HCT116 (cell line): ENCODE measurements around the gene FGGY. TPM values are rescaled to one million over a fixed set of nuclear protein-coding genes. Genes with fewer than 3 reads are reported as not detected.

Experiments used
- ATAC-seq: fragments of 200-7000 bp; cut with Tn5 transposase; 2 replicates; pipeline ENCODE4 v1.9.1; 2020; ENCODE audit warnings: mild to moderate bottlenecking, moderate library complexity
- BruUV-seq: library from RNA; stranded (reverse); fragments of 400-500 nt; replicated peaks from 2 replicates; lab custom pipeline; 2021; lab: Mats Ljungman, UMichigan
- CTCF ChIA-PET: fragments of 300-600 bp; sonication (Branson Sonifier 250); formaldehyde crosslinking; loops from one replicate; lab custom pipeline; 2021; ENCODE audit warnings: antibody characterized with exemption; lab: Charles Lee
- POLR2A ChIA-PET: fragments of 300-600, 350-600 bp; sonication (Branson Sonifier 250); formaldehyde crosslinking; loops from one replicate; lab custom pipeline; 2021; ENCODE audit warnings: antibody characterized with exemption; lab: Charles Lee
- RAD21 ChIA-PET, 2 experiments: fragments of 300-600 bp; sonication (Branson Sonifier 250); formaldehyde crosslinking; loops; one replicate each; lab custom pipeline; 2023; ENCODE audit warnings: low total read pairs in 2 of 2; ENCODE audit not compliant: uncharacterized antibody in 2 of 2, unreplicated experiment in 2 of 2, low non-redundant PET in 1 of 2; lab: Charles Lee
- DNase-seq: peaks from one replicate; pipeline ENCODE4 v3.0.0-alpha.2; 2010; ENCODE audit warnings: low read depth, low spot score
- H2AFZ ChIP-seq: fragments of 200-600 bp; shearing (Covaris generic), sonication (generic); 2 replicates; pipeline ENCODE4 v1.6.1; 2017; ENCODE audit warnings: low read depth, mixed run types, mixed read lengths, antibody characterized with exemption, low read length; ENCODE audit not compliant: poor library complexity, severe bottlenecking
- H3K27ac ChIP-seq: 2 replicates; pipeline ENCODE4 v1.5.1; 2012; ENCODE audit warnings: low read depth, low read length
- H3K27me3 ChIP-seq: fragments of 200-600 bp; sonication (generic); 2 replicates; pipeline ENCODE4 v1.6.1; 2016; ENCODE audit warnings: mixed run types, low read length, mixed read lengths; ENCODE audit not compliant: insufficient read depth
- H3K36me3 ChIP-seq, 2 experiments: fragments of 200-500 bp in 1 of 2; fragments of 200-600 bp in 1 of 2; sonication (Bioruptor generic) in 1 of 2; sonication (generic) in 1 of 2; 2 replicates each; pipeline versions ENCODE4 v1.5.1 to v1.6.1; 2014 to 2016; ENCODE audit warnings: low read length in 2 of 2, inconsistent platforms in 1 of 2, mixed read lengths in 1 of 2, mixed run types in 1 of 2; ENCODE audit not compliant: insufficient read depth in 2 of 2, control insufficient read depth in 1 of 2
- H3K4me1 ChIP-seq, 2 experiments: fragments of 200-600 bp in 1 of 2; sonication (generic) in 1 of 2; 2 replicates each; pipeline versions ENCODE4 v1.5.1 to v1.6.1; 2012 to 2017; ENCODE audit warnings: low read length in 2 of 2, inconsistent platforms in 1 of 2, mild to moderate bottlenecking in 1 of 2, mixed read lengths in 1 of 2, mixed run types in 1 of 2, moderate library complexity in 1 of 2; ENCODE audit not compliant: insufficient read depth in 2 of 2, control insufficient read depth in 1 of 2
- H3K4me2 ChIP-seq: fragments of 200-600 bp; sonication (generic); 2 replicates; pipeline ENCODE4 v1.6.1; 2017; ENCODE audit warnings: mixed run types, low read length, mixed read lengths
- H3K4me3 ChIP-seq, 2 experiments: fragments of 200-600 bp in 1 of 2; sonication (generic) in 1 of 2; replicated peaks in 1 of 2; 2 replicates each; pipeline ENCODE4 v1.5.1; 2011 to 2016; ENCODE audit warnings: low read length in 2 of 2, control low read depth in 1 of 2, low read depth in 1 of 2, mild to moderate bottlenecking in 1 of 2, mixed read lengths in 1 of 2, mixed run types in 1 of 2
- H3K79me2 ChIP-seq: fragments of 200-600 bp; sonication (generic); 2 replicates; pipeline ENCODE4 v1.6.1; 2017; ENCODE audit warnings: mild to moderate bottlenecking, mixed run types, low read length, moderate library complexity, mixed read lengths; ENCODE audit not compliant: insufficient read depth
- H3K9ac ChIP-seq: fragments of 200-600 bp; sonication (generic); 2 replicates; pipeline ENCODE4 v1.6.1; 2016; ENCODE audit warnings: low read length, mixed read lengths
- H3K9me2 ChIP-seq: fragments of 200-600 bp; sonication (generic), shearing (Covaris generic); 2 replicates; pipeline ENCODE4 v1.6.1; 2017; ENCODE audit warnings: mixed run types, mild to moderate bottlenecking, moderate library complexity; ENCODE audit not compliant: insufficient read depth
- H3K9me3 ChIP-seq, 2 experiments: fragments of 200-500 bp in 1 of 2; fragments of 200-600 bp in 1 of 2; sonication (Bioruptor generic) in 1 of 2; sonication (generic) in 1 of 2; 2 replicates each; pipeline ENCODE4 v1.6.1; 2014 to 2017; ENCODE audit warnings: low read length in 2 of 2, mixed read lengths in 2 of 2, inconsistent platforms in 1 of 2, low read depth in 1 of 2, mild to moderate bottlenecking in 1 of 2, mixed run types in 1 of 2, moderate library complexity in 1 of 2; ENCODE audit not compliant: control insufficient read depth in 1 of 2, insufficient read depth in 1 of 2
- H4K20me1 ChIP-seq: fragments of 200-600 bp; sonication (generic), shearing (Covaris generic); 2 replicates; pipeline ENCODE4 v1.6.1; 2017; ENCODE audit warnings: mixed run types, mild to moderate bottlenecking, moderate library complexity; ENCODE audit not compliant: insufficient read depth
- ATF3 ChIP-seq: IDR thresholded peaks from 2 replicates; pipeline ENCODE4 v1.6.1; 2012
- CTCF ChIP-seq, 3 experiments: fragments of 200-600 bp in 1 of 3; sonication (generic) in 1 of 3; IDR thresholded peaks in 2 of 3; conservative IDR thresholded peaks in 1 of 3; 2 replicates each; pipeline ENCODE4 v1.5.1; 2012 to 2017; ENCODE audit warnings: low read depth in 2 of 3, low read length in 2 of 3, antibody characterized with exemption in 1 of 3, borderline replicate concordance in 1 of 3, control low read depth in 1 of 3, mild to moderate bottlenecking in 1 of 3, mixed read lengths in 1 of 3, mixed run types in 1 of 3, moderate library complexity in 1 of 3; ENCODE audit not compliant: insufficient read depth in 1 of 3
- EGR1 ChIP-seq: IDR thresholded peaks from 2 replicates; pipeline ENCODE4 v1.6.1; 2012; ENCODE audit warnings: low read depth
- ELF1 ChIP-seq: IDR thresholded peaks from 2 replicates; pipeline ENCODE4 v1.6.1; 2012; ENCODE audit warnings: low read depth, borderline replicate concordance
- EZH2 ChIP-seq: fragments of 200-600 bp; sonication (generic); IDR thresholded peaks from 2 replicates; pipeline ENCODE4 v1.6.1; 2017; ENCODE audit warnings: antibody characterized with exemption, mixed run types
- EZH2phosphoT487 ChIP-seq: fragments of 200-600 bp; IDR thresholded peaks from 2 replicates; pipeline ENCODE4 v1.6.1; 2018; ENCODE audit warnings: antibody characterized with exemption, borderline replicate concordance
- FOSL1 ChIP-seq: IDR thresholded peaks from 2 replicates; pipeline ENCODE4 v1.6.1; 2012; ENCODE audit warnings: low read depth
- JUND ChIP-seq: IDR thresholded peaks from 2 replicates; pipeline ENCODE4 v1.6.1; 2012
- MAX ChIP-seq: IDR thresholded peaks from 2 replicates; pipeline ENCODE4 v1.6.1; 2012
- POLR2A ChIP-seq: IDR thresholded peaks from 2 replicates; pipeline ENCODE4 v1.7.0; 2011; ENCODE audit warnings: borderline replicate concordance; ENCODE audit not compliant: insufficient read depth, insufficient read length; ENCODE audit errors: extremely low read depth
- POLR2AphosphoS5 ChIP-seq: IDR thresholded peaks from 2 replicates; pipeline ENCODE4 v1.6.1; 2011; ENCODE audit warnings: mild to moderate bottlenecking, low read depth, low read length, moderate library complexity
- RAD21 ChIP-seq: IDR thresholded peaks from 2 replicates; pipeline ENCODE4 v1.6.1; 2012; ENCODE audit warnings: low read depth, mild to moderate bottlenecking
- REST ChIP-seq: IDR thresholded peaks from 2 replicates; pipeline ENCODE4 v1.6.1; 2012; ENCODE audit warnings: low read depth
- SIN3A ChIP-seq: IDR thresholded peaks from 2 replicates; pipeline ENCODE4 v1.6.1; 2012; ENCODE audit warnings: low read depth
- SP1 ChIP-seq: IDR thresholded peaks from 2 replicates; pipeline ENCODE4 v1.6.1; 2012; ENCODE audit warnings: low read depth
- SRF ChIP-seq: IDR thresholded peaks from 2 replicates; pipeline ENCODE4 v1.6.1; 2012; ENCODE audit warnings: low read depth
- YY1 ChIP-seq: IDR thresholded peaks from 2 replicates; pipeline ENCODE4 v1.6.1; 2011; ENCODE audit warnings: low read length, low read depth, moderate library complexity, mild to moderate bottlenecking; ENCODE audit not compliant: insufficient replicate concordance; ENCODE audit errors: extremely low read depth
- ZBTB33 ChIP-seq: IDR thresholded peaks from 2 replicates; pipeline ENCODE4 v1.6.1; 2011; ENCODE audit warnings: mild to moderate bottlenecking, low read length, moderate library complexity; ENCODE audit not compliant: insufficient replicate concordance; ENCODE audit errors: extremely low read depth
- ZFX ChIP-seq: fragments of 450-650 bp; IDR thresholded peaks from 2 replicates; pipeline ENCODE4 v1.6.1; 2017
- ZNF274 ChIP-seq: fragments of 200-500 bp; sonication (Bioruptor generic); IDR thresholded peaks from 2 replicates; pipeline ENCODE4 v1.6.1; 2014; ENCODE audit warnings: mild to moderate bottlenecking, low read depth, low read length, inconsistent platforms
- intact Hi-C: fragments of 100-400 bp; cut with micrococcal nuclease; formaldehyde crosslinking; loops from 2 replicates; pipeline ENCODE4 v1.10.0; 2022
- total RNA-seq: library from RNA; stranded (reverse); gene quantifications from one replicate; pipeline ENCODE4 v1.2.1, GENCODE V29; 2021; ENCODE audit not compliant: unreplicated experiment

The FGGY gene
- total RNA-seq, 1 experiment from 2014 or later: 10.6 TPM

- RAD21 ChIA-PET: no interaction called here
Measured at GRCh38 chr1:59605761-59606160, 308.9 kb downstream of the FGGY start.

More at GRCh38 chr1:59605761-59606160, 308.9 kb downstream of the FGGY start:
- H3K4me2 ChIP-seq: no peak overlapping the region
- ATAC-seq: no peak
- H3K27me3 ChIP-seq: no peaks in the 10 kb centered on the region
- no peak overlapping the region for H3K4me3 ChIP-seq
- TF ChIP-seq YY1 (no peak), MAX (no peak), ZBTB33 (no peak), POLR2A (no peak), POLR2AphosphoS5 (no peak), SP1 (no peak), ELF1 (no peak), SIN3A (no peak), ZFX (no peak), ZNF274 (no peak), SRF (no peak), EGR1 (no peak), JUND (no peak), EZH2 (no peak), FOSL1 (no peak), CTCF (IDR thresholded peaks at IDR 0.05 in 2 of 3, conservative IDR thresholded peaks at IDR 0.05 in 1 of 3; ENCODE audit: borderline replicate concordance in 1 of 3, insufficient read depth in 1 of 3, low read depth in 2 of 3, low read length in 2 of 3) (no peak), ATF3 (no peak), RAD21 (no peak), REST (no peak), EZH2phosphoT487 (no peak)
- no TSS peak for BruUV-seq
- ChIA-PET POLR2A (no interaction called here), CTCF (no interaction called here)
- H3K9me2 ChIP-seq: no peaks in the 10 kb centered on the region
- H3K9me3 ChIP-seq: no peaks in the 10 kb centered on the region
- no peak overlapping the region for H3K27ac ChIP-seq
- no peak for DNase-seq
- intact Hi-C loops: no loop called here
- no peaks in the 10 kb centered on the region for H4K20me1 ChIP-seq
- no peaks in the 10 kb centered on the region for H3K36me3 ChIP-seq
- no peak overlapping the region for H2AFZ ChIP-seq
- no peak overlapping the region for H3K9ac ChIP-seq
- H3K4me1 ChIP-seq: no peaks in the 10 kb centered on the region
- H3K79me2 ChIP-seq: no peaks in the 10 kb centered on the region
